ENCODE results near the gene MYO1C.
"Not testable (repeated sequence)": the region's sequence is repeated elsewhere in the genome, so short reads cannot be mapped to it uniquely, and the experiment has no call there.

Gene MYO1C

DNA sequence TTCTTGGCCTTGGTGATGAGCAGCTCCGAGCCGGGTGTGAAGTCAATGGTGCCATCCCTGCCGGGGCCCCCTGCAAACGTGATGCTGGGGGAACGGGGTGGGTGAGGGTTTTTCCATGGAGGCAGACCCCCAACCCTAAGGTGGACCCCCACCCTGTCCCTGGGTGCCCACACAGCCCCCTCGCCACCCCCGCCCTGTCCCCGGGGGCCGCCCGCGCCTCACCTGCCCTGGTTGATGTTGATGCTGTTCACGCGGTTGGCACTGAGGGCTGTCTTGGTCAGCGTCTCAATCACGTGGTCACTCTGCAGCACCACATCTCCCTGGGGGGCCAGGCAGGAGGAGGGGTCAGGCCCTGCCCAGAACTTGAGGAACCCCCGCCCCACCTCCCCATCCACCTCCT lies 25.2 kb downstream of the MYO1C start:
- DNase-seq (ENCODE audit: low read depth in 2 of 3, low spot score in 2 of 3), result no peak

DNA sequence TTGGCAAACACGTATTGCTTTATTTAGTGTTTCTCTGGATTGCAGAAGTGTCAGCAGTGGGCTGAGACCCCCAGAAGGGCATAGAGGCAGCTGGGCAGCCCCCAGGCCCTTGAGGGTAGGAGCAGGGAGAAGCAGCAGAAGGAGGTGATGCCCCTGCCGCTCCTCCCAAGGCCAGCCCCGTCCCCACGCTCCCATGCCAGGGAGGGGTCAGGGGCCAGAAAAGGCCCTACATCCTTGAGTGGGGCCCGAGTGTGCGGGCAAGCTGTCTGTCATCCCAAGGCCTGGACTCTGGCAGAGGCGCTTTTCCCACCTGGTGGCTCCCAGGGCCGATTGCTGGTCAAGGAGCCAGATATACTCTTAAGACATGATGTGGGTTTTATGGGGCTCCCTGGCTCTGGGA lies 28.3 kb downstream of the MYO1C start:
- no peak for DNase-seq (ENCODE audit: low read depth in 2 of 3, low spot score in 2 of 3)

DNA sequence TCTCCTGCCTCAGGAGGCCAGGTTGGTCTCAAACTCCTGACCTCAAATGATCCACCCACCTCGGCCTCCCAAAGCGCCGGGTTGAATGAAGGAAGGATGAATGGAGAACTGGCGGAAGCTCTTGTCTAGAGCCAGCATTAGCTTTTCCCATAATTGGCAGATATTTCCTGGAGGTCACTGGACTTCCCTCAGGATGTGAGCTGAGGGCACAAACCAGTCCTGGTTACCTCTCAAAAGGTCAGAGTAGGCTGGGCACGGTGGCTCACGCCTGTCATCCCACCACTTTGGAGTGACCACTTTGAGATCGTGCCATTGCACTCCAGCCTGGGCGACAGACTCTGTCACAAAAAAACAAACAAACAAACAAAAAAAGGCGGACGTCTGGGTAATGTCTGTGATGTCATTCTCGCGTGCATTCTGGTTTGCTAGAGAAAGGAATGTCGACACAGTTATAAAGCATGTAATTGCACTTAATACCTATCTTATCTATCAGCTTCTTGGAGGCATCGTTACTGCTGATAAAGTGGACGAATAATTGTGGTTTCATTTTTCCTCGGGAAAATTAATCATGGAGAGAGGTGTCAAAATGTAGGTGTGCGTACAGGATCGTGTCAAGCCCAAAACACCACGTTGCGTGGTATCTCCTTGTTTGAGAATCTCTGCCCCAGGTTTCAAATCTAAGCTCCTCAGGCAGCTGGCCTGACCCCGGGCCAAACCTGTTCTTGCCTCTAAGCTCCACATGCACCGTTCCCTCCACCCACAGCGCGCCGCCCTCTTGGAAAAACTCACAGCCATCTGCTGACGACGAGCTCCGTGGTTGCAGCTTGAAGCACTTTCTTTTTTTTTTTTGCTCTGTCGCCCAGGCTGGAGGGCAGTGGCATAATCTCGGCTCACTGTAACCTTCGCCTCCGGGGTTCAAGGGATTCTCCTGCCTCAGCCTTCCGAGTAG lies 30.0 kb downstream of the MYO1C start:
- no peak for DNase-seq (ENCODE audit: low read depth in 2 of 3, low spot score in 2 of 3)

DNA sequence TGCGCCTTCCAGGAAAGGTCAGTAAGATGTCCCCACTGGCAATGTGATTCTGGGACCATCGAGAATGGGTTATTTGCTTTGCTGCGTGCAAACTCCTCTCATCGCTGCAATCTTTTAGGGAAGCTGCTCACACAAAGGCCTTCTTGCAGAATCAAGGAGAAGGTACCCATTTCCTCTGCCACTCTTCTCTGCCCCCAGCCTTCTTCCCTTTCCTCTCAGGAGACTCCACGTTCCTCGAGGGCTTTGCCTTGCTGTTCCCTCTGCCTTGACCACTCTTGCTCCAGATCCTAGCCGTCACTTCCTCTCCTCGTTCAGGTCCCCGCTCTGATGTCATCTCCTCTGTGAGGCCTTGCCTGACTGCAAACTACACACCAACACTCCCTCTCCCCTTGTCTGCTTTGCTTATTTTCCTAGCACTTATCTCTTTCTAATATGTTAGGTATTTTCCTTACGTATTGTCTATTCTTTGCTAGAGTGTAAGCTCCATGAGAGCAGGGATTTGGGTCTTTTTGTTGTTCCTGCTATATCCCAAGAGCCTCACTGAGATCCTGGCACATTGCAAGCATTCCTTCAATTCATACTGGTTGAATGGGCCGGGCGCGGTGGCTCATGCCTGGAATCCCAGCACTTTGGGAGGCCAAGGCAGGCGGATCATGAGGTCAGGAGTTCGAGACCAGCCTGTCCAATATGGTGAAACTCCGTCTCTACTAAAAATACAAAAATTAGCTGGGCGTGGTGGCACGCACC lies 31.1 kb downstream of the MYO1C start:
- no peak for DNase-seq (ENCODE audit: low read depth in 2 of 3, low spot score in 2 of 3)

DNA sequence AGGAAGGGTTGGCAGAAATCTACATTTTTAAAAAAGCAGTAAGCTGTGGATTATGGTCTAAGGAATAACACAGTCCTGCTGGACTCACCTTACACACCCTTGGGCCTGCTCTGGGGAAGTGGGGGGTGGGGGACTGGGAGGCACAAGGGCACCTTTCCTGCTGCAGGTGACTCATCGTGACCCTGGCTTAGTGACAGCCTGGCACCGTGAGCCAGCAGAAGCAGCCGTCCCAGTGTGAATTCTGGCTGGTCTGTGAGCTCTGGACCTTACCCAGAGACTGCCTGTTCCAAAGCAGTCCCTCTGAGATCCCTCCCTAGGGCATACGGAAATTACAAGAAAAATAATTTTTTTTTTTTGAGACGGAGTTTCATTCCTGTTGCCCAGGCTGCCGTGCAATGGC lies 32.3 kb downstream of the MYO1C start:
- no peak for DNase-seq (ENCODE audit: low read depth in 2 of 3, low spot score in 2 of 3)

DNA sequence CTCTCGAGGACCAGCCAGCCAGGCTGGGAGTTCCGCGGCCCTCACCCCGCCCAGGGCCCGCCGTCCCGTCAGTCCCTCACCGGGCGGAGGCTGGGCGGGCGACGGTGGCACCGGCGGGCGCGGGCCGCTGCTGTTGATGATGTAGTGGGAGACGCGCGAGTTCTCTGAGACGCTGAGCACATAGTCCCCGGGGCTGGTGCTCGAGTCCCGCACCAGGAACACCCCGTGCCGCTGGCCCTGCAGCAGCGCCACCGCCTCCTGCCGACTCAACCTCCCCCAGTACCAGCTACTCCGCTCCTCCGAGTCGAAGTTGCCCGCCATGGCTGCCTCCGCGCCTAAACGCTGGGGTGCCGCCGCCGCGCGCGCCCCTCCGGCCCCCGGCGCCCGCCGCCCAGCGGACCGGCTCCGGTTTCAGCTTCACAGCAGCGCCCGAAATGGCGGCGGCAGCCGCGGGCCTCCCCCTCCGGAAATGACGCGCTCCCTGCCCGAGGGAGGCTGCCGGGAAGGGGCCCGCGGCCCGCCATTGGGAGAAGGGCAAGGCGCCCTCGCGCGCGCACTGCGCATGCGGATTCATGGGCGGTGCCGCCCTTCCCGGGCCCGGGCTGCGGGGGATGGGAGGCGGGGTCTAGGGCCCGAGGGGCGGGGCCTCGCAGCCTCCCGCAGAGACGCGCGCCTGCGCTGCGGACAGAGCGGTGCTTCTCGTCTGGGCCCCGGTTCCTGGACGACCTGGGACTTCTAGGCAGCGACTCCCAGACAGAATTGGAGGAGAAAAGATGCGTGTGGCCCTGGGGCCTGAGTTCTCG lies 36.5 kb downstream of the MYO1C start, which contains the start of gene CRK:
Gene CRK (minus strand): TSS at position 436 of the 803 bp plus-strand sequence. CDS start 115 bp downstream, at position 321.
- peak; percentile 97 to 99 (median 98) for DNase-seq (ENCODE audit: low read depth in 2 of 3, low spot score in 2 of 3)

DNA sequence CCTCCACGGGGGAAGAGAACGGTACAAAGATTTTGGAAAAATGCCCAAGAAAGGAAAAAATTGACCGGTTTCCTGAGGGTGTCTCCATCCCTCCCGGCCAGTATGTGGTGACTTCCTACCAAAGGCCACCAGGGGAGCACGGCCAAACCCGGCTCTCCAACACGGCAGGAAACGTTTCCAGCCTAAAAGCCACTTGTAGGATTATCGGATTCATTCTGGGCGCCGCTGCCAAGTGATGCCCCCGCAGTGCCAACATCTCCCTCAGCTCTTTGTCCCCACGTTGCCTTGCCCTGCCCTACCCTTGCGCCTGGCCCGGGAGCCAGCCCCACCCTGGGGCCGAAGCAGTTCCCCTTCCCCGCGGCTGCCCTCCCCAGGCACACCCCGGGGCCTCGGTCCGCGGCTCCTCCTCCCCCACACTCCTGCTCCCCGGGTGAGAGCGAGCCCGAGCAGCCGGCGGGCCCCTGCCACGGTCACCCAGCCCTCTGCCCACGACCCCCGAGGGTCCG lies 37.1 kb downstream of the MYO1C start:
- DNase-seq (ENCODE audit: low read depth in 2 of 3, low spot score in 2 of 3), result peak in 2 of 3 experiments; percentile 16 to 21

DNA sequence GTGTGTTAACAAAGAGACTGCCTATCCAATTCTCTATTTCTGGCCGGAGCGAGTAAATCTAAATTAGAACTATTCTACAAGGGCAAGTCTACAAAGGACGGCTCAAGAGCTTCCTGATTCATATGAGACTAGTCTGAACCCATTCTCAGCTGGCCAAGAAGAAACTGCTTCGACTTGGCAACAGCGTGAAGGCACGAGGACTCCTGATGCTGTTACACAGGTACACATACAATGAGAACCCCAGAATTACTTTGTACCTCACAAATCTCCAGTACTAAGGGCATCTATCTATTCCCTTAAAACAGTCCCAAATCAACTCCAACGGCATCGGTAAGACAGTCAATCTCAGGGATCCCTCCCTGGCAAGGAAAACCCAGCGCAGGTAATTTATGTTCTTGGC lies 37.9 kb downstream of the MYO1C start:
- no peak for DNase-seq (ENCODE audit: low read depth in 2 of 3, low spot score in 2 of 3)

DNA sequence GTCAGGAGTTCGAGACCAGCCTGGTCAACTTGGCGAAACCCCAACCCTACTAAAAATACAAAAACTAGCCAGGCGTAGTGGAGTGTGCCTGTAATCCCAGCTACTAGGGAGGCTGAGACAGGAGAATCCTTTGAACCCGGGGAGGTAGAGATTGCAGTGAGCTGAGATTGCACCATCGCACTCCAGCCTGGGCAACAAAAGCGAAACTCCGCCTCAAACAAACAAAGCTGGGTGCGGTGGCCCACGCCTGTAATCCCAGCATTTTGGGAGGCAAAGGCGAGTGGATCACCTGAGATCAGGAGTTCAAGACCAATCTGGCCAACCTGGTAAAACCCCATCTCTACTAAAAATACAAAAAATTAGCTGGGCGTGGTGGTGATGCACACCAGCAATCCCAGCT lies 38.8 kb downstream of the MYO1C start:
- DNase-seq (ENCODE audit: low read depth in 2 of 3, low spot score in 2 of 3), result not testable (repeated sequence)

DNA sequence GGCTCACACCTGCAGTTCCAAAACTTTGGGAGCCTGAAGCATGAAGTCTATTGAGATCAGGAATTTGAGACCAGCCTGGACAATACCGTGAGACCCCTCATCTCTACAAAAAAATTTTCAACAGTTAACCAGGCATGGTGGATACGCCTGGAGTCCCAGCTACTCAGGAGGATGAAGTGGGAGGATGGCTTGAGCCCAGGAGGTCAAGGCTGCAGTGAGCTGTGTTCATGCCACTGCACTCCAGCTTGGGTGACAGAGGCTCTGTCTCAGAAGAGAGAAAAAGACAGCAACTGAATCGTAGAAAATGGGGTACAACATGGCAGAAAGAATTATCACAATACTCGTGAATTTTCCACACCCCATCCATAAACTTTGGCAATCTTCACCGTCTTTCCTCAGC lies 39.6 kb downstream of the MYO1C start:
- no peak for DNase-seq (ENCODE audit: low read depth in 2 of 3, low spot score in 2 of 3)

DNA sequence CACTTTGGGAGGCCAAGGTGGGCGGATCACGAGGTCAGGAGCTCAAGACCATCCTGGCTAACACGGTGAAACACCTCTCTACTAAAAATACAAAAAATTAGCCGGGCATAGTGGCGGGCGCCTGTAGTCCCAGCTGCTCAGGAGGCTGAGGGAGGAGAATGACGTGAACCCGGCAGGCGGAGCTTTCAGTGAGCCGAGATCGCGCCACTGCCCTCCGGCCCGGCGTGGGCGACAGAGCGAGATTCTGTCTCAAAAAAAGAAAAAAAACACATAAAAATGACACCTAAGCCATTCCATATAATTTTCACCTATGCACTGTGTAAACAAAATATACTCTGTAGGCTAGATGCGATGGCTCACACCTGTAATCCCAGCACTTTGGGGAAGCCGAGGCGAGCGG lies 42.2 kb downstream of the MYO1C start:
- not testable (repeated sequence) for DNase-seq (ENCODE audit: low read depth in 2 of 3, low spot score in 2 of 3)

DNA sequence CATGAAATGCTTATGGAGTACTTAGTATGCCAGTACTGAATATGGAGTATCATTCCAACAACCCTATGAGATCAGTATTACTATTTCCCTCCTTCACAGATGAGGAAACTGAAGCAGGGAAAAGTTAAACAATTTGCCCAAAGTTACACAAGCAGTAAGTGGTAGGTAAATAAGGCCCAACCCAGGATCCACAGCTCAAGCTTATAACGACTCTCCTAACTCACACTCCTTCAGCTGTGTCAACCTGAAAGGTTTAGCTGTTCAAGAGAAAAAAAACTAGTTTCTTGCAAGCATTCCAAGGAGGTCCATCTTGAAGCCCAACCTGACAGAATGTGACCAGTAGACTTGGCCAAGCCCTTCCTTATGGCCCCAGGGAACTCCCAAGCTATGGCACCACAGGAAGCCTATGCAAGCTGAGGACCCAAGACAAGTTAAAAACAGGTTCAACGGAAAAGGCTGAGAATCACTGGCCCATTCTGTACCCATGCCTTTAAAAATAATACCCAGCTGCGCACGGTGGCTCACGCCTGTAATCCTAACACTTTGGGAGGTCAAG lies 43.0 kb downstream of the MYO1C start:
- DNase-seq (ENCODE audit: low read depth in 2 of 3, low spot score in 2 of 3), result no peak

DNA sequence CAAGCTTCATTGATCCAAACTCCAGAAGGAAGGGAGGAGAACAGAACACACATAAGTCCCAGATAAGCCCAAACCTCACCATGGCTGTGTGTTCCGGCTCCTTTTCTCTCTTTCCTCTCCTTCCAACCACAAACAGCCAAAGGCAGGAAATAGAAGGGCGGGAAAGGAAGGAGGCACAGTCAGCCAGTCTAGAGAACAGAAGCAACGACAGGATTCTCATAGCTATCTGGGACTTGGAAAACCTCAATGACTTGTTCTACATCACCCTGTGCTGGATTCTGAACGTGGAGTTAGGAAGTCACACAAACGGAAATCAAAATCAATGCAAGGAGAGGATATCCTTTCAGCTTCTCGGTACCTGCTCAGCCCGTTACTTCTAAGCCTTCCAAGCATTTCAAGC lies 45.4 kb downstream of the MYO1C start:
- DNase-seq (ENCODE audit: low read depth in 2 of 3, low spot score in 2 of 3), result no peak

DNA sequence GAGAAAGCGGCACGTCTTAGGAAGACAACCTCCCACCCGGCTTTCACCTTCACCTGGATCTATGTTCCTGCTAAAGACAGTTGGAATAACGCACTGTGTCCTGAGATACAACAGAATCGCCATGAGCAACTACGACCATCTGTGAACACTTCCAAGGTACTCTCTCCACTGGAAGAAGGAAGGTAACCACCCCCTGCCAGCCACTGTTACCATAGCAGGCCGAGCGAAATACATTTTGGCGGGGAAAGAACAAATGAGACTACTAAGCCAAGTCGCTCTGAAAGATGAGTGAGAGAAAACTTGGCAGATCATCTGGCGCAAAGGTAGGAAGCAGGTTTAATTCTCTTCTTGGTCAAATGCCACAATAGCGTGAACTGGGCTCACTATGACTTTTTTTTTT lies 46.3 kb downstream of the MYO1C start:
- no peak for DNase-seq (ENCODE audit: low read depth in 2 of 3, low spot score in 2 of 3)

DNA sequence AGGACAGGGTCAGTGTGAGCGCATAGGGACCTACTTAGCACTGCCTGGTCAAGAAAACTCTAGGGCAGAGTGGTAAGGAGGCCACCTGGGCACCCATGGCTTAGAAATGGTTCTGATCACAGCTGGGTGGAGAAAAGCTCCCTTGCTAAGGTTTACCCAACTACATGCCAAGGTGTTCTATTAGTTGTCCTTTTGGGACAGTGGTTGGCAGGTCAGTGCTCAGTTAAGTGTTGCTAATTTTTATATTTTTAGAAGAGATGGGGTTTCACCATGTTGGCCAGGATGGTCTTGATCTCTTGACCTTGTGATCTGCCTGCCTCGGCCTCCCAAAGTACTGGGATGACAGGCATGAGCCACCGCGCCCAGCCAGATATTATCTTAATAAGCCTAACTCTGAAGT lies 46.8 kb downstream of the MYO1C start:
- not testable (repeated sequence) for DNase-seq (ENCODE audit: low read depth in 2 of 3, low spot score in 2 of 3)

DNA sequence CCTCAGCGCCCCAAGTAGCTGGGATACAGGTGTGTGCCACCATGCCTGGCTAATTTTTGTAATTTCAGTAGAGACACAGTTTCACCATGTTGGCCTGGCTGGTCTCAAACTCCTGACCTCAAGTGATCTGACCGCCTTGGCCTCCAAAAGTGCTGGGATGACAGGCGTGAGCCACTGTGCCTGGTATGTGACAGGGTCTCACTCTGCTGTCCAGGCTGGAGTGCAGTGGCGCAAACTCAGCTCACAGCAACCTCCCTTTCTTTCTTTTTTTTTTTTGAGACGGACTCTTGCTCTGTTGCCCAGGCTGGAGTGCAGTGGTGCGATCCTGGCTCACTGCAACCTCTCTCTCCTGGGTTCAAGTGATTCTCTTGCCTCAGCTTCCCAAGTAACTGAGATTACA lies 49.8 kb downstream of the MYO1C start:
- DNase-seq (ENCODE audit: low read depth in 2 of 3, low spot score in 2 of 3), result not testable (repeated sequence)

DNA sequence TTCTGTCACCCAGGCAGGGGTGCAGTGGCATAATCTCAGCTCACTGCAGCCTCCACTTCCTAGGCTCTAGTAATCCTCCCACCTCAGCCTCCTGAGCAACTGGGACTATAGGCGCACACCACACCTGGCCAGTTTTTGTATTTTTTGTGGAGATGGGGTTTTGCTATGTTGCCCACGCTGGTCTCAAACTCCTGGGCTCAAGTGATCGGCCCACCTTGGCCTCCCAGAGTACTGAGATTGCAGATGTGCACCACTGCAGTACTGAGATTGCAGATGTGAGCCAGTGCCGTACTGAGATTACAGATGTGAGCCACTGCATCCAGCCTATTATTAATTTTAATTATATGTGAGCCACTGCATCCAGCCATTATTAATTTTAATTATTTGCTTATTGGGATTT lies 50.3 kb downstream of the MYO1C start:
- no peak for DNase-seq (ENCODE audit: low read depth in 2 of 3, low spot score in 2 of 3)

DNA sequence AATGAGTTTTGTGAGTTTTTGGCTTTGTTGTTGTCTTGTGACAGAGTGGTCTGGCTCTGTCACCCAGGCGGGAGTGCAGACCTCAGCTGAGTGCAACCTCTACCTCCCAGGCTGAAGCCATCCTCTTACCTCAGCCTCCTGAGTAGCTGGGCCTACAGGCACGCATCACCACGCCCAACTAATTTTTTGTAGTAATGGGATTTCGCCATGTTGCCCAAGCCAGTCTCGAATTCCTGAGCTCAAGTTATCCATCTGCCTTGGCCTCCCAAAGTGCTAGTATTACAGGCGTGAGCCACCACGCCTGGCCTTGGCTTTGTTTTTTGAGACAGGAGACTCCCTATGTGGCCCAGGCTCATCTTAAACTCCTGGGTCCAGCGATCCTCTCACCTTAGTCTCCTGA lies 51.6 kb downstream of the MYO1C start:
- DNase-seq (ENCODE audit: low read depth in 2 of 3, low spot score in 2 of 3), result no peak

DNA sequence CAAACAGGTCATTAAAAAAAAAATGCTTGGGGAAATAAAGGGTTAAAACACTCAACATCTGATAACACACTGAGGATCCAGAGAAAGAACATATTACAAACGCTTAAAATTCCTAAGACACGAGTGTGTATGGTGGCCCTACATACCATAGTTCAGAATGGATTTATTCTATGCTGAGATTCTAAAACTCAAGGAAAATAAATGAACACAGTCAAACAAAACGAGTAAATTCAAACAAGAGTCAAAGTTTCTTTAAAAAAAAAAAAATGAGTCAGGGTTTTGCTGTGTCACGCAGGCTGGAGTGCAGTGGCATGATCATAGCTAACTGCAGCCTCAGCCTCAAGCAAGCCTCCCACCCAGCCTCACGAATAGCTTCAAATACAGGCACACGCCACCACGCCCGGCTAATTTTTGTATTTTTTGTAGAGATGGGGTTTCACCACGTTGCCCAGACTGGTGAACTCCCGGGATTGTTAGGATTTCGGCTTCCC lies 53.8 kb downstream of the MYO1C start:
- DNase-seq (ENCODE audit: low read depth in 2 of 3, low spot score in 2 of 3), result no peak

DNA sequence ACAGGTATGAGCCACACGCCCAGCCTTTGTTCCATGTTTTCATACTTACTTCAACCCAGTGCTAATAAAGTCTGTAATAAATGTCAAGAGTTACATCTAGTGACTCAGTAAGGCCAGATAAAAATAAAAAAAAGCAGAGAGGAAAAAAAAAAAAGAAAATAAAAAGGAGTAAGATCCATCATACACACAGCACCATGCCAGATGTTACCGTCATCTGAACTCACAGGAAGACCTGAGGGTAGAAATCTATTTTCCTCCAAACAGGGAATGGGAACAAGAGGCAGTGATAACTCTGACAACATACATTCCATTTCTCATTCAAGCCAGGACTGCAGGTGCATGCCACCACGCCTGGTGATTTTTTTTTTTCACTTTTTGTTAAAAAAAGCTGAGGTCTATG lies 57.2 kb downstream of the MYO1C start:
- no peak for DNase-seq (ENCODE audit: low read depth in 2 of 3, low spot score in 2 of 3)

DNA sequence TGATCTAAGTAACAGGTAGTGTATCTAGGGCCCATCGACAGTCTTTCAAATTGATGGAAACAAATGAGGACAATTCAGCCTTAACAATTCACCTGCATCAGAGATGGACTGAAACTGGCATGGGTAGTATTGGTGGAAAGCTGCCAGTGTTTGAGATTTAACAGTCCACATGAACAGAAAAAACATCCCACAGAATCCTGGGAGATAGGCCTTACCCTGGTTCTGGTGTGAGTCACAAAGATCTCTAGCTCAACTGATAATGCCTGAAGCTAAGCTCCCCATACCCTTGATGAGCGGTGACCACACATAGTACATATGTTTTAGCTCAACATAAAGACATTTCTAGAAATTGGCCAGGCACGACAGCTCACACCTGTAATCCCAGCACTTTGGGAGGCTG lies 58.3 kb downstream of the MYO1C start:
- no peak for DNase-seq (ENCODE audit: low read depth in 2 of 3, low spot score in 2 of 3)

All from activated CD8-positive, alpha-beta memory T cell treated with anti-CD3 and anti-CD28 coated beads for 48 hours (primary cell).